HepG2 (cell line): ENCODE measurements around the gene RPL35A. TPM values are rescaled to one million over a fixed set of nuclear protein-coding genes. Genes with fewer than 3 reads are reported as not detected.
A peak's percentile ranks its signal among the peaks of the same experiment; 100 is the strongest.

ENCODE experiments used
- DR1 ChIP-seq: sonication (generic); formaldehyde crosslinking; IDR thresholded peaks from 2 replicates; pipeline ENCODE4 v1.8.0; 2021; ENCODE audit warnings: mild to moderate bottlenecking, missing genetic modification reagents, inconsistent platforms
- KDM2A ChIP-seq: sonication (generic); formaldehyde crosslinking; IDR thresholded peaks from 2 replicates; pipeline ENCODE4 v1.4.0; 2020; ENCODE audit warnings: low read depth, missing genetic modification reagents, borderline replicate concordance
- KLF16 ChIP-seq, 2 experiments: sonication (generic) in 1 of 2; formaldehyde crosslinking in 1 of 2; IDR thresholded peaks; 2 replicates each; pipeline versions ENCODE4 v1.6.1 to v1.8.0; 2016 to 2023; ENCODE audit warnings: missing genetic modification reagents in 2 of 2, missing compliant biosample characterization in 1 of 2
- MYC ChIP-seq: sonication (generic); formaldehyde crosslinking; IDR thresholded peaks from 2 replicates; pipeline ENCODE4 v1.9.0; 2021; ENCODE audit warnings: missing genetic modification reagents, borderline replicate concordance
- SP140L ChIP-seq: sonication (generic); formaldehyde crosslinking; IDR thresholded peaks from 2 replicates; pipeline ENCODE4 v1.4.0; 2020; ENCODE audit warnings: missing genetic modification reagents, borderline replicate concordance
- YEATS2 ChIP-seq: sonication (generic); formaldehyde crosslinking; IDR thresholded peaks from 2 replicates; pipeline ENCODE4 v1.4.0; 2020; ENCODE audit warnings: missing genetic modification reagents, borderline replicate concordance
- ZNF180 ChIP-seq: sonication (generic); formaldehyde crosslinking; IDR thresholded peaks from 2 replicates; pipeline ENCODE4 v1.4.0; 2020; ENCODE audit warnings: low read depth, missing genetic modification reagents, borderline replicate concordance
- ZNF501 ChIP-seq: sonication (generic); formaldehyde crosslinking; IDR thresholded peaks from 2 replicates; pipeline ENCODE4 v1.5.1; 2020; ENCODE audit warnings: mild to moderate bottlenecking, moderate library complexity, missing genetic modification reagents
- ZSCAN29 ChIP-seq: sonication (generic); formaldehyde crosslinking; conservative IDR thresholded peaks from 2 replicates; pipeline ENCODE4 v1.4.0; 2020; ENCODE audit warnings: mild to moderate bottlenecking, missing genetic modification reagents
- polyA plus RNA-seq, 8 experiments: library from polyadenylated mRNA; depleted of rRNA in 3 of 8; stranded (reverse) in 7 of 8; unstranded in 1 of 8; fragments of >200 nt; fragmentation: Illumina TruSeq in 4 of 8; extraction: Trizol in 4 of 8; gene quantifications; 2 replicates each; pipeline versions ENCODE4 v1.2.1 to v1.2.3, GENCODE V29; 2011 to 2016; ENCODE audit warnings: low read depth in 4 of 8, missing spikeins in 1 of 8, mixed read lengths in 1 of 8; ENCODE audit not compliant: insufficient read depth in 1 of 8
- total RNA-seq, 5 experiments: library from RNA; depleted of rRNA; stranded (reverse); fragments of >200 nt; fragmentation: Illumina TruSeq; extraction: Trizol; gene quantifications; 2 replicates each; pipeline ENCODE4 v1.2.3, GENCODE V29; 2016; ENCODE audit warnings: low read depth in 1 of 5
- TF ChIP-seq, protein P1 (sequence below): sonication (generic); formaldehyde crosslinking; conservative IDR thresholded peaks from 2 replicates; pipeline ENCODE4 v1.4.0; 2020; ENCODE audit warnings: missing genetic modification reagents
- TF ChIP-seq, protein P2 (sequence below): sonication (generic); formaldehyde crosslinking; IDR thresholded peaks from 2 replicates; pipeline ENCODE4 v1.4.0; 2020; ENCODE audit warnings: missing genetic modification reagents
- TF ChIP-seq, protein P3 (sequence below): fragments of 450-650 bp; IDR thresholded peaks from 2 replicates; pipeline ENCODE4 v1.6.1; 2016
- TF ChIP-seq, protein P4 (sequence below): sonication (generic); formaldehyde crosslinking; IDR thresholded peaks from 2 replicates; pipeline ENCODE4 v1.4.0; 2020; ENCODE audit warnings: missing genetic modification reagents, borderline replicate concordance

Gene RPL35A
- total and polyA plus RNA-seq, 2 of the 13 experiments (the other 11 are each of a cell fraction or from before 2014, with no cell fraction given): 1,001 to 1,582 TPM

DNA sequence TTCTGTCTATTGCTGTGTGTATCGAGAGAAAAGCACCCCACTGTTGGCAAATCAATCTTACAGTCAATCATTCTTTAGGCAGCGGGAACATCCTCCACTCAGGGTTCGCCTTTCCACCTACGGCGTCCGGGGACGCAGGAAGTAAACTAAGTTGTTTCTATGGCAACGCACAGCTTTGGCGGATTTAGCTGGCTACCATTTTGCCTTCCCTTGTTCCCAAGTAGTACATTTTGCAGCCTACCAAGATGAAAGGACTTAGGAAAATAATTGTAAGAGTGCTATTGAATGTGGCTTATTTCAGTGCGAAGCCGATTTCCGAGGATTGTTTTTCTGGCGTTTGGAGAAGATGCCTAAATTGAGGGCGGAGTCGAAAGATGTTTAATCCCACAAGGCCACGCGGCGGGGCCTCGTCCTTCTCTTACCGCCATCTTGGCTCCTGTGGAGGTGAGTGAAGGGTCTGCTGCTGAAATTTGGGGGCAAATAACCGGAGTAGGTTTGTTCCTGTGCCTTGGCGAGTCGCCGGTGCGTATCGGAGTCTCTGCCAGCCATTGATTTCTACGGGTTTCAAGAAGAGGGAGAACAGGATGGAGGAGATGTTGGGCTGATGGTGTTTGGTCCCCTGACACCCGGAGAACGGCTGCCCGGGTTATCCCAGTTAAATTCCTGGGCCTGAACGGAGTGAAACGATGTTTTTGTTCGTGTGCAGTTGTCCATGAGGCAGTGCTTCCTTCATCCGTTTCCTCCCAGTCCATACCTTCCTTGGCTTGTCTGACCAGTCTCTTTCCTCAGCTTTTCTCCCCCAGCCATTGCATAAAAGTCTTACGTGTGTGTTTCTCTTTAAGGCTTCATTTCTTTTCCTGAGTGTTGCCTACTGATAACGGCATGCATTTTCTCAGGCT, at the start of gene RPL35A (continued):
- TF ChIP-seq, protein P1, sequence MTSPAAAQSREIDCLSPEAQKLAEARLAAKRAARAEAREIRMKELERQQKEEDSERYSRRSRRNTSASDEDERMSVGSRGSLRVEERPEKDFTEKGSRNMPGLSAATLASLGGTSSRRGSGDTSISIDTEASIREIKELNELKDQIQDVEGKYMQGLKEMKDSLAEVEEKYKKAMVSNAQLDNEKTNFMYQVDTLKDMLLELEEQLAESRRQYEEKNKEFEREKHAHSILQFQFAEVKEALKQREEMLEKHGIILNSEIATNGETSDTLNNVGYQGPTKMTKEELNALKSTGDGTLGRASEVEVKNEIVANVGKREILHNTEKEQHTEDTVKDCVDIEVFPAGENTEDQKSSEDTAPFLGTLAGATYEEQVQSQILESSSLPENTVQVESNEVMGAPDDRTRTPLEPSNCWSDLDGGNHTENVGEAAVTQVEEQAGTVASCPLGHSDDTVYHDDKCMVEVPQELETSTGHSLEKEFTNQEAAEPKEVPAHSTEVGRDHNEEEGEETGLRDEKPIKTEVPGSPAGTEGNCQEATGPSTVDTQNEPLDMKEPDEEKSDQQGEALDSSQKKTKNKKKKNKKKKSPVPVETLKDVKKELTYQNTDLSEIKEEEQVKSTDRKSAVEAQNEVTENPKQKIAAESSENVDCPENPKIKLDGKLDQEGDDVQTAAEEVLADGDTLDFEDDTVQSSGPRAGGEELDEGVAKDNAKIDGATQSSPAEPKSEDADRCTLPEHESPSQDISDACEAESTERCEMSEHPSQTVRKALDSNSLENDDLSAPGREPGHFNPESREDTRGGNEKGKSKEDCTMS (CRISPR knock-in tag): no peak
- TF ChIP-seq ZSCAN29: peak; percentile 84
- 0 out of 2 replicates have a peak, but pooled peaks have one; percentile 48 for TF ChIP-seq SP140L (CRISPR knock-in tag)
- TF ChIP-seq, protein P2, sequence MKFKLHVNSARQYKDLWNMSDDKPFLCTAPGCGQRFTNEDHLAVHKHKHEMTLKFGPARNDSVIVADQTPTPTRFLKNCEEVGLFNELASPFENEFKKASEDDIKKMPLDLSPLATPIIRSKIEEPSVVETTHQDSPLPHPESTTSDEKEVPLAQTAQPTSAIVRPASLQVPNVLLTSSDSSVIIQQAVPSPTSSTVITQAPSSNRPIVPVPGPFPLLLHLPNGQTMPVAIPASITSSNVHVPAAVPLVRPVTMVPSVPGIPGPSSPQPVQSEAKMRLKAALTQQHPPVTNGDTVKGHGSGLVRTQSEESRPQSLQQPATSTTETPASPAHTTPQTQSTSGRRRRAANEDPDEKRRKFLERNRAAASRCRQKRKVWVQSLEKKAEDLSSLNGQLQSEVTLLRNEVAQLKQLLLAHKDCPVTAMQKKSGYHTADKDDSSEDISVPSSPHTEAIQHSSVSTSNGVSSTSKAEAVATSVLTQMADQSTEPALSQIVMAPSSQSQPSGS (CRISPR knock-in tag): no peak
- peak; percentile 100 for TF ChIP-seq YEATS2 (CRISPR knock-in tag)
- TF ChIP-seq ZNF501 (CRISPR knock-in tag): peak; percentile 95
- TF ChIP-seq MYC (CRISPR knock-in tag): peak; percentile 95
- TF ChIP-seq, protein P3, sequence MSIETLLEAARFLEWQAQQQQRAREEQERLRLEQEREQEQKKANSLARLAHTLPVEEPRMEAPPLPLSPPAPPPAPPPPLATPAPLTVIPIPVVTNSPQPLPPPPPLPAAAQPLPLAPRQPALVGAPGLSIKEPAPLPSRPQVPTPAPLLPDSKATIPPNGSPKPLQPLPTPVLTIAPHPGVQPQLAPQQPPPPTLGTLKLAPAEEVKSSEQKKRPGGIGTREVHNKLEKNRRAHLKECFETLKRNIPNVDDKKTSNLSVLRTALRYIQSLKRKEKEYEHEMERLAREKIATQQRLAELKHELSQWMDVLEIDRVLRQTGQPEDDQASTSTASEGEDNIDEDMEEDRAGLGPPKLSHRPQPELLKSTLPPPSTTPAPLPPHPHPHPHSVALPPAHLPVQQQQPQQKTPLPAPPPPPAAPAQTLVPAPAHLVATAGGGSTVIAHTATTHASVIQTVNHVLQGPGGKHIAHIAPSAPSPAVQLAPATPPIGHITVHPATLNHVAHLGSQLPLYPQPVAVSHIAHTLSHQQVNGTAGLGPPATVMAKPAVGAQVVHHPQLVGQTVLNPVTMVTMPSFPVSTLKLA: peak; percentile 27; the same call in 1 of the 2 replicates
- TF ChIP-seq ZNF180 (CRISPR knock-in tag): no peak
- peak in 1 of 2 experiments; percentile 67; a peak in 2 of 4 replicates for TF ChIP-seq KLF16 (CRISPR knock-in tag; IDR thresholded peaks at IDR 0.05)
- peak; percentile 67; the same call in 1 of the 2 replicates for TF ChIP-seq KDM2A (CRISPR knock-in tag)
- peak; percentile 87 for TF ChIP-seq DR1
- TF ChIP-seq, protein P4, sequence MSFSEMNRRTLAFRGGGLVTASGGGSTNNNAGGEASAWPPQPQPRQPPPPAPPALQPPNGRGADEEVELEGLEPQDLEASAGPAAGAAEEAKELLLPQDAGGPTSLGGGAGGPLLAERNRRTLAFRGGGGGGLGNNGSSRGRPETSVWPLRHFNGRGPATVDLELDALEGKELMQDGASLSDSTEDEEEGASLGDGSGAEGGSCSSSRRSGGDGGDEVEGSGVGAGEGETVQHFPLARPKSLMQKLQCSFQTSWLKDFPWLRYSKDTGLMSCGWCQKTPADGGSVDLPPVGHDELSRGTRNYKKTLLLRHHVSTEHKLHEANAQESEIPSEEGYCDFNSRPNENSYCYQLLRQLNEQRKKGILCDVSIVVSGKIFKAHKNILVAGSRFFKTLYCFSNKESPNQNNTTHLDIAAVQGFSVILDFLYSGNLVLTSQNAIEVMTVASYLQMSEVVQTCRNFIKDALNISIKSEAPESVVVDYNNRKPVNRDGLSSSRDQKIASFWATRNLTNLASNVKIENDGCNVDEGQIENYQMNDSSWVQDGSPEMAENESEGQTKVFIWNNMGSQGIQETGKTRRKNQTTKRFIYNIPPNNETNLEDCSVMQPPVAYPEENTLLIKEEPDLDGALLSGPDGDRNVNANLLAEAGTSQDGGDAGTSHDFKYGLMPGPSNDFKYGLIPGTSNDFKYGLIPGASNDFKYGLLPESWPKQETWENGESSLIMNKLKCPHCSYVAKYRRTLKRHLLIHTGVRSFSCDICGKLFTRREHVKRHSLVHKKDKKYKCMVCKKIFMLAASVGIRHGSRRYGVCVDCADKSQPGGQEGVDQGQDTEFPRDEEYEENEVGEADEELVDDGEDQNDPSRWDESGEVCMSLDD (CRISPR knock-in tag): peak; percentile 50; the same call in 1 of the 2 replicates
